SK-N-SH treated with all-trans-retinoic acid at 6 μM for 48 hours (cell line): ENCODE results near the gene TRAPPC10.

Experiments
- ATAC-seq: fragments of 200-7000 bp; cut with Tn5 transposase; 3 replicates; pipeline ENCODE4 v1.9.1; 2020; ENCODE audit warnings: mild to moderate bottlenecking, moderate library complexity
- ARNTL ChIP-seq: fragments of 450-650 bp; formaldehyde crosslinking; IDR thresholded peaks from 2 replicates; pipeline ENCODE4 v1.5.0; 2020; ENCODE audit warnings: low read depth, mild to moderate bottlenecking, moderate library complexity, borderline replicate concordance
- CSDC2 ChIP-seq: fragments of 250-450 bp; sonication (Bioruptor Pico); IDR thresholded peaks from 2 replicates; pipeline ENCODE4 v1.5.0; 2020; ENCODE audit warnings: mild to moderate bottlenecking, moderate library complexity
- ESRRG ChIP-seq: fragments of 250-450 bp; sonication (Bioruptor Pico); IDR thresholded peaks from 2 replicates; pipeline ENCODE4 v1.6.1; 2021; ENCODE audit warnings: mild to moderate bottlenecking
- GLIS3 ChIP-seq: fragments of 250-450 bp; sonication (Bioruptor Pico); IDR thresholded peaks from 2 replicates; pipeline ENCODE4 v1.5.0; 2020; ENCODE audit warnings: mild to moderate bottlenecking, moderate library complexity
- OSR1 ChIP-seq: fragments of 250-450 bp; sonication (Bioruptor Pico); IDR thresholded peaks from 2 replicates; pipeline ENCODE4 v1.8.0; 2022; ENCODE audit warnings: moderate library complexity, mild to moderate bottlenecking, inconsistent platforms
- PPARA ChIP-seq: fragments of 250-450 bp; sonication (Bioruptor Pico); IDR thresholded peaks from 2 replicates; pipeline ENCODE4 v1.5.0; 2020; ENCODE audit warnings: mild to moderate bottlenecking, borderline replicate concordance
- RARB ChIP-seq: fragments of 250-450 bp; sonication (Bioruptor Pico); IDR thresholded peaks from 2 replicates; pipeline ENCODE4 v1.8.0; 2021; ENCODE audit warnings: mild to moderate bottlenecking, moderate library complexity
- SNAI2 ChIP-seq: fragments of 250-450 bp; sonication (Bioruptor Pico); IDR thresholded peaks from 2 replicates; pipeline ENCODE4 v1.5.0; 2020; ENCODE audit warnings: mild to moderate bottlenecking, moderate library complexity
- TCF4 ChIP-seq: fragments of 250-450 bp; sonication (Bioruptor Pico); IDR thresholded peaks from 2 replicates; pipeline ENCODE4 v1.8.0; 2021; ENCODE audit warnings: mild to moderate bottlenecking, moderate library complexity, borderline replicate concordance
- TOX ChIP-seq: fragments of 250-450 bp; sonication (Bioruptor Pico); IDR thresholded peaks from 2 replicates; pipeline ENCODE4 v1.8.0; 2021; ENCODE audit warnings: mild to moderate bottlenecking, moderate library complexity, borderline replicate concordance
- ZNF70 ChIP-seq: fragments of 450-650 bp; formaldehyde crosslinking; IDR thresholded peaks from 2 replicates; pipeline ENCODE4 v1.5.0; 2020; ENCODE audit warnings: mild to moderate bottlenecking, moderate library complexity
- ZNF8 ChIP-seq: fragments of 450-650 bp; formaldehyde crosslinking; IDR thresholded peaks from 2 replicates; pipeline ENCODE4 v1.5.0; 2020; ENCODE audit warnings: mild to moderate bottlenecking, moderate library complexity
- TF ChIP-seq, protein P1 (sequence below): fragments of 250-450 bp; sonication (Bioruptor Pico); IDR thresholded peaks from 2 replicates; pipeline ENCODE4 v1.5.1; 2020; ENCODE audit warnings: low read depth, mild to moderate bottlenecking, moderate library complexity
- TF ChIP-seq, protein P2 (sequence below): fragments of 250-450 bp; sonication (Bioruptor Pico); IDR thresholded peaks from 2 replicates; pipeline ENCODE4 v1.8.0; 2020; ENCODE audit warnings: mild to moderate bottlenecking, moderate library complexity, borderline replicate concordance
- TF ChIP-seq, protein P3 (sequence below): fragments of 250-450 bp; sonication (Bioruptor Pico); IDR thresholded peaks from 2 replicates; pipeline ENCODE4 v1.8.0; 2021; ENCODE audit warnings: low read depth, mild to moderate bottlenecking, moderate library complexity, borderline replicate concordance
- TF ChIP-seq, protein P4 (sequence below): fragments of 250-450 bp; sonication (Bioruptor Pico); IDR thresholded peaks from 2 replicates; pipeline ENCODE4 v1.5.0; 2020; ENCODE audit warnings: mild to moderate bottlenecking, moderate library complexity

TRAPPC10 gene

DNA sequence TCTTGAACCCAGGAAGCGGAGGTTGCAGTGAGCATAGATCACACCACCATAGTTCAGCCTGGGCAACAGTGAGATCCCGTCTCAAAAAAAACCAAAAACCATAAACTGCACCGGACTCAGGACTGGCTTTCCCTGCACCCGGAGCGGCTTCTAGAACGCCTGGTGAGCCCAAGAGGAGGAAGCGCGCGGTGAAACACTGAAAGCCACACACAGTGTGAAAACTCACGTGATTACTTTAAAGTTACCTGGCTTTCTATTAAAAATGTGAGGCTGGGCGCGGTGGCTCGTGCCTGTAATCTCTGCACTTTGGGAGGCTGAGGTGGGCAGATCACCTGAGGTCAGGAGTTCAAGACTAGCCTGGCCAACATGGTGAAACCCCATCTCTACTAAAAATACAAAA lies 7.0 kb upstream of the TRAPPC10 start:
- ATAC-seq = no peak
- no peak for TF ChIP-seq ESRRG (CRISPR knock-in tag)
- TF ChIP-seq, protein P1, sequence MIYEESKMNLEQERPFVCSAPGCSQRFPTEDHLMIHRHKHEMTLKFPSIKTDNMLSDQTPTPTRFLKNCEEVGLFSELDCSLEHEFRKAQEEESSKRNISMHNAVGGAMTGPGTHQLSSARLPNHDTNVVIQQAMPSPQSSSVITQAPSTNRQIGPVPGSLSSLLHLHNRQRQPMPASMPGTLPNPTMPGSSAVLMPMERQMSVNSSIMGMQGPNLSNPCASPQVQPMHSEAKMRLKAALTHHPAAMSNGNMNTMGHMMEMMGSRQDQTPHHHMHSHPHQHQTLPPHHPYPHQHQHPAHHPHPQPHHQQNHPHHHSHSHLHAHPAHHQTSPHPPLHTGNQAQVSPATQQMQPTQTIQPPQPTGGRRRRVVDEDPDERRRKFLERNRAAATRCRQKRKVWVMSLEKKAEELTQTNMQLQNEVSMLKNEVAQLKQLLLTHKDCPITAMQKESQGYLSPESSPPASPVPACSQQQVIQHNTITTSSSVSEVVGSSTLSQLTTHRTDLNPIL (CRISPR knock-in tag) = no peak
- TF ChIP-seq TCF4 (CRISPR knock-in tag) = no peak
- TF ChIP-seq RARB = no peak
- TF ChIP-seq ZNF70 = no peak
- TF ChIP-seq, protein P2, sequence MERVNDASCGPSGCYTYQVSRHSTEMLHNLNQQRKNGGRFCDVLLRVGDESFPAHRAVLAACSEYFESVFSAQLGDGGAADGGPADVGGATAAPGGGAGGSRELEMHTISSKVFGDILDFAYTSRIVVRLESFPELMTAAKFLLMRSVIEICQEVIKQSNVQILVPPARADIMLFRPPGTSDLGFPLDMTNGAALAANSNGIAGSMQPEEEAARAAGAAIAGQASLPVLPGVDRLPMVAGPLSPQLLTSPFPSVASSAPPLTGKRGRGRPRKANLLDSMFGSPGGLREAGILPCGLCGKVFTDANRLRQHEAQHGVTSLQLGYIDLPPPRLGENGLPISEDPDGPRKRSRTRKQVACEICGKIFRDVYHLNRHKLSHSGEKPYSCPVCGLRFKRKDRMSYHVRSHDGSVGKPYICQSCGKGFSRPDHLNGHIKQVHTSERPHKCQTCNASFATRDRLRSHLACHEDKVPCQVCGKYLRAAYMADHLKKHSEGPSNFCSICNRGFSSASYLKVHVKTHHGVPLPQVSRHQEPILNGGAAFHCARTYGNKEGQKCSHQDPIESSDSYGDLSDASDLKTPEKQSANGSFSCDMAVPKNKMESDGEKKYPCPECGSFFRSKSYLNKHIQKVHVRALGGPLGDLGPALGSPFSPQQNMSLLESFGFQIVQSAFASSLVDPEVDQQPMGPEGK = no peak
- no peak for TF ChIP-seq GLIS3 (CRISPR knock-in tag)

DNA sequence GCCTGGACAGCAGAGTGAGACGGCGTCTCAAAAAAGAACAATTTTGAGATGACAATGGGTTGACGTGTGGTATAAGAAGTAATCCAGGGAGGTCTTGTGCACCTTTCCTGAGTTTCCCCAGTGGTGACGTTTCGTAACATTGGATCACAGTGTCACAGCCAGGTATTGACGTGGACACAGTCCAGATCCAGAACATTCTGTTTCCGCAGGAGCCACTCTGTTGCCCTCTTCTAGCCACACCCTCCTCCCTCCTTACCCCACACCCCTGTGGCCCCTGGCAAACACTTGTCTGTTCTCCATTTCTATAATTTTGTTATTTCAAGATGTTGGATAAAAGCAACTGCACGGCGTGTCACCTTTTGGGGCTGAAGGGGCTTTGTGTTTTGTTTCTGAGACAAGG lies 6.5 kb upstream of the TRAPPC10 start:
- TF ChIP-seq GLIS3 (CRISPR knock-in tag) = no peak
- ATAC-seq = no peak

DNA sequence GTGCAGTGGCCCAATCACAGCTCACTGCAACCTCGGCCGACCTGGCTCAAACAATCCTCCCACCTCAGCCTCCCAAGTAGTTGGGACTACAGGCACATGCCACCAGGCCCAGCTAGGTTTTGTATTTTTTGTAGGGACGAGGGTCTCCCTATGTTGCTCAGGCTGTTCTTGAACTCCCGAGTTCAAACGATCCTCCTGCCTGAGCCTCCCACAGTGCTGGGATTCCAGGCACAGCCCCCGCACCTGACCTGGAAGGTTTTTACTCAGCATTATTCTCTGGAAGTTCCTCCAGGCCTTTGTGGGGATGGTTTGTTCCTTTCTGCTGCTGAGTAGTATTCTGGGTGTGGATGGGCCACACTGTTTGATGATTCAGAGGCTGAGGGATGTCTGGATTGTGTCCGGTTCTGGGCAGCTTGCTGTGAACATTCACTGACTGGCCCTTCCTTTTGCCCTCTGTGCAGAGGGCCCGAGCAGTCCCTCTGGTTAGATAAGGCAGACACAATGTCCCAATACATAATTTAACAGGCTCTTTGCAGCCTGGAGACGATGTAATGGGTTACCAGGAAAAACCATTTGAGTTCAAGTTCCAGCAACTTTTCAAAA lies 6.0 kb upstream of the TRAPPC10 start:
- TF ChIP-seq, protein P3, sequence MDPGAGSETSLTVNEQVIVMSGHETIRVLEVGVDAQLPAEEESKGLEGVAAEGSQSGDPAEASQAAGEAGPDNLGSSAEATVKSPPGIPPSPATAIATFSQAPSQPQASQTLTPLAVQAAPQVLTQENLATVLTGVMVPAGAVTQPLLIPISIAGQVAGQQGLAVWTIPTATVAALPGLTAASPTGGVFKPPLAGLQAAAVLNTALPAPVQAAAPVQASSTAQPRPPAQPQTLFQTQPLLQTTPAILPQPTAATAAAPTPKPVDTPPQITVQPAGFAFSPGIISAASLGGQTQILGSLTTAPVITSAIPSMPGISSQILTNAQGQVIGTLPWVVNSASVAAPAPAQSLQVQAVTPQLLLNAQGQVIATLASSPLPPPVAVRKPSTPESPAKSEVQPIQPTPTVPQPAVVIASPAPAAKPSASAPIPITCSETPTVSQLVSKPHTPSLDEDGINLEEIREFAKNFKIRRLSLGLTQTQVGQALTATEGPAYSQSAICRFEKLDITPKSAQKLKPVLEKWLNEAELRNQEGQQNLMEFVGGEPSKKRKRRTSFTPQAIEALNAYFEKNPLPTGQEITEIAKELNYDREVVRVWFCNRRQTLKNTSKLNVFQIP (CRISPR knock-in tag) = no peak
- TF ChIP-seq ZNF8 (CRISPR knock-in tag) (no peak), CSDC2 (CRISPR knock-in tag) (no peak), OSR1 (CRISPR knock-in tag) (peak; percentile 62; the same call in 1 of the 2 replicates), TOX (CRISPR knock-in tag) (no peak), PPARA (CRISPR knock-in tag) (no peak), SNAI2 (CRISPR knock-in tag) (no peak)
- TF ChIP-seq, protein P4, sequence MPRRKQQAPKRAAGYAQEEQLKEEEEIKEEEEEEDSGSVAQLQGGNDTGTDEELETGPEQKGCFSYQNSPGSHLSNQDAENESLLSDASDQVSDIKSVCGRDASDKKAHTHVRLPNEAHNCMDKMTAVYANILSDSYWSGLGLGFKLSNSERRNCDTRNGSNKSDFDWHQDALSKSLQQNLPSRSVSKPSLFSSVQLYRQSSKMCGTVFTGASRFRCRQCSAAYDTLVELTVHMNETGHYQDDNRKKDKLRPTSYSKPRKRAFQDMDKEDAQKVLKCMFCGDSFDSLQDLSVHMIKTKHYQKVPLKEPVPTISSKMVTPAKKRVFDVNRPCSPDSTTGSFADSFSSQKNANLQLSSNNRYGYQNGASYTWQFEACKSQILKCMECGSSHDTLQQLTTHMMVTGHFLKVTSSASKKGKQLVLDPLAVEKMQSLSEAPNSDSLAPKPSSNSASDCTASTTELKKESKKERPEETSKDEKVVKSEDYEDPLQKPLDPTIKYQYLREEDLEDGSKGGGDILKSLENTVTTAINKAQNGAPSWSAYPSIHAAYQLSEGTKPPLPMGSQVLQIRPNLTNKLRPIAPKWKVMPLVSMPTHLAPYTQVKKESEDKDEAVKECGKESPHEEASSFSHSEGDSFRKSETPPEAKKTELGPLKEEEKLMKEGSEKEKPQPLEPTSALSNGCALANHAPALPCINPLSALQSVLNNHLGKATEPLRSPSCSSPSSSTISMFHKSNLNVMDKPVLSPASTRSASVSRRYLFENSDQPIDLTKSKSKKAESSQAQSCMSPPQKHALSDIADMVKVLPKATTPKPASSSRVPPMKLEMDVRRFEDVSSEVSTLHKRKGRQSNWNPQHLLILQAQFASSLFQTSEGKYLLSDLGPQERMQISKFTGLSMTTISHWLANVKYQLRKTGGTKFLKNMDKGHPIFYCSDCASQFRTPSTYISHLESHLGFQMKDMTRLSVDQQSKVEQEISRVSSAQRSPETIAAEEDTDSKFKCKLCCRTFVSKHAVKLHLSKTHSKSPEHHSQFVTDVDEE (CRISPR knock-in tag) = no peak
- ATAC-seq = peak; percentile 99

DNA sequence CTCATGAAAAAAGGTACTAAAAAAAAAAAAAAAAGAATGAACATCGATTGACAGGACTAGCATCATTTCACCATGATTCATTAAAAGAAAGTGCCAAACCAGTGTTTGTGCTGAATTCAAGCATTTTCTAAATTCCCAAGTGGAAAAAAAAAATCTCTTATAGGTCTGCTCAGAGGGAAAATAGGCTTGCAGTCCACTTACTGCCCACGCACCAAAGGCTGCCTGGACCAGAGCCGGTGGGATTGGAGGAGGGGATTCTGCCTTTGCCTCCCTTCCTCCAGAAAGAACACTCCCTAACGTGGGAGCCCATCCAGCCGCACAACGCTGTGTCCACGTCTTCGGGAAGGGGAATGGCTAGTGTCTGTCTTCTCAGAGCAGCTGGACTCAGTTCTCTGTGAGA lies 5.5 kb upstream of the TRAPPC10 start:
- peak; percentile 64 for ATAC-seq
- TF ChIP-seq GLIS3 (CRISPR knock-in tag) (no peak), PPARA (CRISPR knock-in tag) (no peak), ARNTL (no peak), OSR1 (CRISPR knock-in tag) (no peak), ESRRG (CRISPR knock-in tag) (no peak), RARB (no peak), TCF4 (CRISPR knock-in tag) (no peak)
- TF ChIP-seq, protein P2 = no peak
- TF ChIP-seq, protein P1 (CRISPR knock-in tag) = no peak
- TF ChIP-seq, protein P3 (CRISPR knock-in tag) = no peak
